T-helper 22 cell (primary cell): ENCODE data around the gene MYLK3.

Experiments used
- DNase-seq: peaks from one replicate; pipeline ENCODE4 v3.0.0-alpha.2; 2020; ENCODE audit warnings: low read depth

MYLK3 gene

GRCh38 chr16:46727184-46727583 lies 21.0 kb downstream of the MYLK3 start:
- no peak for DNase-seq

GRCh38 chr16:46721885-46722284 lies 26.3 kb downstream of the MYLK3 start:
- DNase-seq = no peak

- no peak for DNase-seq
Measured at GRCh38 chr16:46720619-46721018, 27.5 kb downstream of the MYLK3 start.

- no peak for DNase-seq
Measured at GRCh38 chr16:46719528-46719927, 28.6 kb downstream of the MYLK3 start.

- no peak for DNase-seq
Measured at GRCh38 chr16:46718214-46718613, 29.9 kb downstream of the MYLK3 start.

- DNase-seq = no peak
Measured at GRCh38 chr16:46717692-46718091, 30.5 kb downstream of the MYLK3 start.

GRCh38 chr16:46715769-46716305 lies 32.3 kb downstream of the MYLK3 start:
- no peak for DNase-seq

GRCh38 chr16:46714797-46715591 lies 33.1 kb downstream of the MYLK3 start:
- DNase-seq = no peak

GRCh38 chr16:46713634-46714033 lies 34.5 kb downstream of the MYLK3 start:
- no peak for DNase-seq

GRCh38 chr16:46712911-46713310 lies 35.2 kb downstream of the MYLK3 start:
- no peak for DNase-seq

- no peak for DNase-seq
Measured at GRCh38 chr16:46711106-46712058, 36.8 kb downstream of the MYLK3 start.

- DNase-seq = no peak
Measured at GRCh38 chr16:46709469-46710005, 38.6 kb downstream of the MYLK3 start.

- no peak for DNase-seq
Measured at GRCh38 chr16:46706642-46707041, 41.5 kb downstream of the MYLK3 start.

- DNase-seq = no peak
Measured at GRCh38 chr16:46702030-46702429, 46.1 kb downstream of the MYLK3 start.

- DNase-seq = no peak
Measured at GRCh38 chr16:46701615-46702014, 46.5 kb downstream of the MYLK3 start.

GRCh38 chr16:46700048-46700447 lies 48.1 kb downstream of the MYLK3 start:
- DNase-seq = no peak

GRCh38 chr16:46696957-46697356 lies 51.2 kb downstream of the MYLK3 start:
- DNase-seq = no peak

- no peak for DNase-seq
Measured at GRCh38 chr16:46695937-46696336, 52.2 kb downstream of the MYLK3 start.

GRCh38 chr16:46693598-46693997 lies 54.5 kb downstream of the MYLK3 start:
- DNase-seq = no peak

- DNase-seq = no peak
Measured at GRCh38 chr16:46691726-46692125, 56.4 kb downstream of the MYLK3 start.

GRCh38 chr16:46690281-46691178 lies 57.6 kb downstream of the MYLK3 start:
- DNase-seq = no peak
